NAMALWA (cell line): ENCODE data around the gene RPS26.
"Not testable (repeated sequence)": the region's sequence is repeated elsewhere in the genome, so short reads cannot be mapped to it uniquely, and the experiment has no call there.

Experiments
- DNase-seq: peaks from one replicate; pipeline ENCODE4 v3.0.0-alpha.2; 2015; ENCODE audit warnings: low spot score

The RPS26 gene

GRCh38 chr12:56021889-56022497 is 19.7 kb upstream of the RPS26 start:
- no peak for DNase-seq

GRCh38 chr12:56028511-56029165 is 13.1 kb upstream of the RPS26 start:
- DNase-seq, result no peak

GRCh38 chr12:56029166-56029519 is 12.6 kb upstream of the RPS26 start:
- DNase-seq, result no peak

- peak; percentile 76 for DNase-seq
Measured at GRCh38 chr12:56029666-56030293, 11.9 kb upstream of the RPS26 start.

- no peak for DNase-seq
Measured at GRCh38 chr12:56031987-56032386, 9.7 kb upstream of the RPS26 start.

GRCh38 chr12:56034586-56035332 is 7.0 kb upstream of the RPS26 start:
- no peak for DNase-seq

GRCh38 chr12:56037161-56037560 is 4.6 kb upstream of the RPS26 start:
- no peak for DNase-seq

- no peak for DNase-seq
Measured at GRCh38 chr12:56038022-56038655, 3.6 kb upstream of the RPS26 start.

GRCh38 chr12:56040151-56040550 is 1.6 kb upstream of the RPS26 start:
- no peak for DNase-seq

- DNase-seq, result no peak
Measured at GRCh38 chr12:56040963-56041551, 661 bp upstream of the RPS26 start.

GRCh38 chr12:56042430-56042813 is 704 bp downstream of the RPS26 start:
- peak; percentile 25 for DNase-seq

- no peak for DNase-seq
Measured at GRCh38 chr12:56042843-56043242, 1.1 kb downstream of the RPS26 start.

- peak; percentile 38 for DNase-seq
Measured at GRCh38 chr12:56046027-56046780, 4.5 kb downstream of the RPS26 start.

GRCh38 chr12:56053407-56053893 is 11.7 kb downstream of the RPS26 start:
- no peak for DNase-seq

GRCh38 chr12:56059964-56060363 is 18.2 kb downstream of the RPS26 start:
- DNase-seq, result not testable (repeated sequence)

- DNase-seq, result no peak
Measured at GRCh38 chr12:56061982-56062381, 20.3 kb downstream of the RPS26 start.

GRCh38 chr12:56062996-56063395 is 21.3 kb downstream of the RPS26 start:
- DNase-seq, result no peak

- DNase-seq, result no peak
Measured at GRCh38 chr12:56071648-56072047, 29.9 kb downstream of the RPS26 start.

GRCh38 chr12:56074396-56074795 is 32.7 kb downstream of the RPS26 start:
- no peak for DNase-seq

- not testable (repeated sequence) for DNase-seq
Measured at GRCh38 chr12:56077966-56078365, 36.2 kb downstream of the RPS26 start.

- DNase-seq, result no peak
Measured at GRCh38 chr12:56078427-56078826, 36.7 kb downstream of the RPS26 start.
